Prostate gland (tissue), 2 donors: ENCODE results near the gene TTYH2.

Experiments
- POLR2A ChIP-seq: fragments of 450-650 bp; IDR thresholded peaks from one replicate; pipeline ENCODE4 v1.6.1; 2016; ENCODE audit warnings: antibody characterized with exemption, mild to moderate bottlenecking
- POLR2AphosphoS5 ChIP-seq: sonication (generic); formaldehyde crosslinking; IDR thresholded peaks from one replicate; pipeline ENCODE4 v1.6.1; 2017; ENCODE audit warnings: antibody characterized with exemption
- TF ChIP-seq, protein P1 (sequence below), 4 experiments: fragments of 200-600 bp in 2 of 4; fragments of 450-650 bp in 2 of 4; sonication (generic) in 2 of 4; IDR thresholded peaks; 1 replicate in 3 of 4; 2 replicates in 1 of 4; pipeline ENCODE4 v1.5.1; 2016 to 2019; ENCODE audit warnings: antibody characterized with exemption in 4 of 4, mild to moderate bottlenecking in 2 of 4, moderate library complexity in 2 of 4

DNA sequence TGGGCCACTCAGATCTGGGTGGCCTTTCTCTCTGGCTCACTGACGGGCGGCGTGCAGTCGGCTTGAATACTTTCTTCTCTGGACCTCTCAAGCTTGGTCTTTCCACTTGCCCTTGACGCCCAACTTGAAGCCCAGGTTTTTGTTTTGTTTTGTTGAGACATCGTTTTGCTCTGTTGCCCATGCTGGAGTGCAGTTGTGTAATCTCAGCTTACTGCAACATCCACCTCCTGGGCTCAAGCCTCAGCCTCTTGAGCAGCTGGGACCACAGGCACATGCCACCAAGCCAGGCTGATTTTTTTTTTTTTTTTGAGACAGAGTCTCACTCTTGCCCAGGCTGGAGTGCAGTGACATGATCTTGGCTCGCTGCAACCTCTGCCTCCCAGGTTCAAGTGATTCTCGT is 89.9 kb downstream of the TTYH2 start:
- TF ChIP-seq, protein P1, sequence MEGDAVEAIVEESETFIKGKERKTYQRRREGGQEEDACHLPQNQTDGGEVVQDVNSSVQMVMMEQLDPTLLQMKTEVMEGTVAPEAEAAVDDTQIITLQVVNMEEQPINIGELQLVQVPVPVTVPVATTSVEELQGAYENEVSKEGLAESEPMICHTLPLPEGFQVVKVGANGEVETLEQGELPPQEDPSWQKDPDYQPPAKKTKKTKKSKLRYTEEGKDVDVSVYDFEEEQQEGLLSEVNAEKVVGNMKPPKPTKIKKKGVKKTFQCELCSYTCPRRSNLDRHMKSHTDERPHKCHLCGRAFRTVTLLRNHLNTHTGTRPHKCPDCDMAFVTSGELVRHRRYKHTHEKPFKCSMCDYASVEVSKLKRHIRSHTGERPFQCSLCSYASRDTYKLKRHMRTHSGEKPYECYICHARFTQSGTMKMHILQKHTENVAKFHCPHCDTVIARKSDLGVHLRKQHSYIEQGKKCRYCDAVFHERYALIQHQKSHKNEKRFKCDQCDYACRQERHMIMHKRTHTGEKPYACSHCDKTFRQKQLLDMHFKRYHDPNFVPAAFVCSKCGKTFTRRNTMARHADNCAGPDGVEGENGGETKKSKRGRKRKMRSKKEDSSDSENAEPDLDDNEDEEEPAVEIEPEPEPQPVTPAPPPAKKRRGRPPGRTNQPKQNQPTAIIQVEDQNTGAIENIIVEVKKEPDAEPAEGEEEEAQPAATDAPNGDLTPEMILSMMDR (IDR thresholded peaks at IDR 0.05): no peak
- TF ChIP-seq POLR2AphosphoS5 (no peak), POLR2A (no peak)
